ENCODE results near the gene CHD1L. TPM values are rescaled to one million over a fixed set of nuclear protein-coding genes. Genes with fewer than 3 reads are reported as not detected.

Gene CHD1L
- total RNA-seq, 2 donors from 2014 or later, result 11.5 to 21.5 TPM

DNA sequence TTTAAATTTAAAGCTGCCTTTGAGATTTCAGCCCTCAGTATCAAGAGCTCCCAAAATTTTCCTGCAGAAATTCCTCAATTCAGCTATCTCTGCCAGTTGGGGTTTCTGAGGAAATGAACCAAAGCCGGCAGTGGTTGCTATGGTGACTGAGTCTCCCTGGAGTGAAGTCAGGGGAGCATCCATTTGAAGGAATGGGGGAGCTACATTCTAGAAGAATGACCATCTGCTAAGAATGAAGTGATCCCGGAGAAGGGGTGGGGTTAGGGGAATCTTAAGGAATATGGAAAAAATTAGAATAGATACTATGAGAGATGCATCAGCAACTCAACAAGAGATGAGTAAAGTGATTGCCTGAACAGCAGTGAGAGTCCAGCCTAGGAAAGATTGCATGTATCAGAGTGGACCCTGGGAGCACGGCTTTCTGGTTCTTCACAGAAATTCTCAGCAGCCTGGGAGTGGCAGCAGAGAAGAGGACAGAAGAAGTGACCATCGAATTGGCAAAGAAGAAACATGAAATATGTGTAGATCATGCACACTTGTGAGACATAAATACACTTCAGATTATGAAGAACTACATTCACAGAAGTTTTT is 94.7 kb downstream of the CHD1L start:
- H3K27me3 ChIP-seq, result no peaks in the 10 kb centered on the region
- no peaks in the 10 kb centered on the region for H3K4me1 ChIP-seq
- no peak overlapping the region for H3K4me3 ChIP-seq
- intact Hi-C loops (cut with DNase I), result no loop called here
- DNase-seq (no peak), ATAC-seq (no peak)
- H3K36me3 ChIP-seq (replicated peaks in 1 of 2; ENCODE audit: insufficient read depth in 1 of 2, low read depth in 2 of 2), result no peaks in the 10 kb centered on the region
- 24 to 39% methylated on average over 4 of the region's 4 CpGs for WGBS, 2 donors
- no peak for TF ChIP-seq POLR2A (IDR thresholded peaks at IDR 0.05)
- TF ChIP-seq, protein P1, sequence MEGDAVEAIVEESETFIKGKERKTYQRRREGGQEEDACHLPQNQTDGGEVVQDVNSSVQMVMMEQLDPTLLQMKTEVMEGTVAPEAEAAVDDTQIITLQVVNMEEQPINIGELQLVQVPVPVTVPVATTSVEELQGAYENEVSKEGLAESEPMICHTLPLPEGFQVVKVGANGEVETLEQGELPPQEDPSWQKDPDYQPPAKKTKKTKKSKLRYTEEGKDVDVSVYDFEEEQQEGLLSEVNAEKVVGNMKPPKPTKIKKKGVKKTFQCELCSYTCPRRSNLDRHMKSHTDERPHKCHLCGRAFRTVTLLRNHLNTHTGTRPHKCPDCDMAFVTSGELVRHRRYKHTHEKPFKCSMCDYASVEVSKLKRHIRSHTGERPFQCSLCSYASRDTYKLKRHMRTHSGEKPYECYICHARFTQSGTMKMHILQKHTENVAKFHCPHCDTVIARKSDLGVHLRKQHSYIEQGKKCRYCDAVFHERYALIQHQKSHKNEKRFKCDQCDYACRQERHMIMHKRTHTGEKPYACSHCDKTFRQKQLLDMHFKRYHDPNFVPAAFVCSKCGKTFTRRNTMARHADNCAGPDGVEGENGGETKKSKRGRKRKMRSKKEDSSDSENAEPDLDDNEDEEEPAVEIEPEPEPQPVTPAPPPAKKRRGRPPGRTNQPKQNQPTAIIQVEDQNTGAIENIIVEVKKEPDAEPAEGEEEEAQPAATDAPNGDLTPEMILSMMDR (IDR thresholded peaks at IDR 0.05), result no peak
- no peaks in the 10 kb centered on the region for H3K9me3 ChIP-seq
- no peak overlapping the region for H3K27ac ChIP-seq

DNA sequence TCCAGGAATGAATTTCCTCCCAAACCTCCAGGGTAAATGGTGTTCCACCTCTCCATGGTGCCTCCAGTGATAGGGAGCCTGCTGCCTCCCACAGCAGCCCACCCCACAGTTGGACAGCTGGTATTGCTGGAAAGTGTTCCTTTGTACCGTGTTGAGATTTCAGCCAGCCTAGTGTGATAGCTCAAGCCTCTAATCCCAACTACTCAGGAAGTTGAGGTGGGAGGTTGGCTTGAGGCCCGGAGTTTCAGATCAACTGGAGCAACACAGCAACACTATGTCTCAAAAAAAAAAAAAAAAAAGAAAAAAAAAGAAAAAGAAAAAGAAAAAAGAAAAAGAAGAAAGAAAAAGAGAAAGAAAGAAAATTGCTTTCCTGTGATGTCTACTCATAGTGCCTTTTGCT is 96.1 kb downstream of the CHD1L start:
- WGBS, 2 donors, result 51 to 62% methylated on average over 2 of the region's 2 CpGs

DNA sequence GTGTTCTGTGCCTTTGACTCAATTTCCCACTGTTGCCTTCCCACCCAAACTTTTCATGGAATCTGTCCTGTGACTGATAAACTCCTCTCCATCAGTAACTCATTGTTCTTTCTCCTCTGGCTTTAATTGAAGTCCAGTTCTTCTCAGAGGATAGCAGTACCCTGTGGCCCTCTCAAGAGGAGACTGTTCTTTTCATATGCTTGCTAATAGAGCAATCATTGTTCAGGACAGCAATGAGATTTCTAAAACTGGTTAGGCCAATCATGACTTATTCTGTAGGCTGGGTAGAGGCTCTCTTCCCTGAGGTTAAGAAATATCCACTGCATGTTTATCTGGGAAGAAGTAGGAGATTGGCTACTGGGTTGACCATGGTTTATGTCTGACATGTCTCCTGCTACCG is 98.8 kb downstream of the CHD1L start:
- no peak for DNase-seq
- TF ChIP-seq, protein P1 (IDR thresholded peaks at IDR 0.05), result no peak
- no peak for TF ChIP-seq POLR2A (IDR thresholded peaks at IDR 0.05)
- Histone ChIP-seq H3K4me1 (no peaks in the 10 kb centered on the region), H3K4me3 (no peak overlapping the region), H3K27ac (no peak overlapping the region), H3K9me3 (no peaks in the 10 kb centered on the region), H3K36me3 (replicated peaks in 1 of 2; ENCODE audit: insufficient read depth in 1 of 2, low read depth in 2 of 2) (no peaks in the 10 kb centered on the region), H3K27me3 (no peaks in the 10 kb centered on the region)
- intact Hi-C loops (cut with DNase I), result no loop called here
- no peak for ATAC-seq
- 56 to 92% methylated on average over 1 of the region's 1 CpG for WGBS, 2 donors

More for the DNA sequence above, 96.1 kb downstream of the CHD1L start:
- Histone ChIP-seq H3K4me1 (no peaks in the 10 kb centered on the region), H3K36me3 (replicated peaks in 1 of 2; ENCODE audit: insufficient read depth in 1 of 2, low read depth in 2 of 2) (no peaks in the 10 kb centered on the region), H3K27ac (no peak overlapping the region), H3K9me3 (no peaks in the 10 kb centered on the region), H3K4me3 (no peak overlapping the region), H3K27me3 (no peaks in the 10 kb centered on the region)
- intact Hi-C loops (cut with DNase I), result no loop called here
- DNase-seq (no peak), ATAC-seq (no peak)
- TF ChIP-seq POLR2A (IDR thresholded peaks at IDR 0.05), result no peak
- TF ChIP-seq, protein P1 (IDR thresholded peaks at IDR 0.05), result no peak

Other genes starting within 250 kb of the CHD1L start
- gene PRKAB2, start 70.2 kb upstream of the CHD1L start, total RNA-seq, result 10 to 100 TPM; 11.9 to 19.5 TPM
- 10 to 100 TPM; 30.6 to 68.6 TPM for gene FMO5, start 17.3 kb upstream of the CHD1L start, total RNA-seq